GM10847 (cell line): Measurements from ENCODE around the gene EXOC2.

Experiments
- POLR2A ChIP-seq: IDR thresholded peaks from 2 replicates; pipeline ENCODE4 v1.6.1; 2011; ENCODE audit not compliant: insufficient read length; ENCODE audit errors: extremely low read depth

Gene EXOC2

DNA sequence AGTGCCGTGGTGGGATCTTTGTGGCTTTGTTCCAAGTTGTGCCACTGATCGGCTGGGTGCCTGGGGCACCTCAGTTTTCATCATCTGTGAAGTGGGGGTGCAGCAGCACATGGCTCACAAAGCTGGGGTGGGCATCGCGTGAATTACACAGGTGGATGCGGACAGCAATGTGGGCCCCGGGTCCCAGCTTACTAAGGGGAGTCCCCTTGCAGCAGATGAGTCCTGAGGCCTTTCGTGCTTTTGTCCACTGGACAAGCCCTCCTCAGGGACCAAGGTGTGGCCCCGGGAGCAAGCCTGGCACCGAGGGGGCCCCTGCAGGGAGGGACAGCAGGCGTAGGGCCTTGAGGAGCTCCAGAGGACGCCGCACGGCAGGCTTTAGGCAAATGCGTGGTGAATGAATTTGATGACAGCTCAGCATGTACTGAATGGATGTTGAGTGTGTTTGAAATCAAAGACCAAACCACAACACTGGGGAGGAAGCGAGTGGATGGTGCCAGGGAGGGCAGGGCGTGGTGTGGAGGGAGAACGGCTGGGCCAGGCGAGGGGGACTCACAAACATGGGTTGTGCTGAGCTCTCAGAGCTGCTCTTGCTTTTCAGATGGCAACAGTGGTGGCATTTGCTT lies 248.2 kb downstream of the EXOC2 start:
- no peak for TF ChIP-seq POLR2A

DNA sequence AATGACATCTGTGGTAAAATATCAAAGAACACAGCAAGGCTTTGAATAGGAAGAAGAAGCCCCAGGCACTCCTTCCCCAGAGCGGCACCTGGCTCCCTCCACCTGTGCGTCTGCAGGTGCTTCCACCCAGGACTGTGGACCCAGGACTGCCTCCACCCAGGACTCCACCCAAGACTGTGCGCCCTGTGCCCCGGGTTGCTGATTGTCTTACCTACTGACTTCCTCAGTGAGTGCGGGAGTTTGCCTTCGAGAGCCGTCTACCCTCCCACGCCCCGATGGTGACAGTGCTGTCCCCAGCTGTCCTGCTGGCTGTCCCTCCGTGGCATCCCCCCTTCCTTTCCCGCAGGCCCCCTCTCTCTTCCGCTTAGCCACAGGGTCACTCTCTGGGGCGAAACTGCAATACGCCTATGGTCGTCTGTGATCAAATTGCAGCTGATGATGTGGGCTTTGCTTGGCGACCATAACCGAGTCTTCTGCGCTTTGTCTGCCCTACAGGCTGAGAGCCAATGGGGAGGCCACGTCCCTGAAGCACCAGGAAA lies 249.2 kb downstream of the EXOC2 start:
- no peak for TF ChIP-seq POLR2A

DNA sequence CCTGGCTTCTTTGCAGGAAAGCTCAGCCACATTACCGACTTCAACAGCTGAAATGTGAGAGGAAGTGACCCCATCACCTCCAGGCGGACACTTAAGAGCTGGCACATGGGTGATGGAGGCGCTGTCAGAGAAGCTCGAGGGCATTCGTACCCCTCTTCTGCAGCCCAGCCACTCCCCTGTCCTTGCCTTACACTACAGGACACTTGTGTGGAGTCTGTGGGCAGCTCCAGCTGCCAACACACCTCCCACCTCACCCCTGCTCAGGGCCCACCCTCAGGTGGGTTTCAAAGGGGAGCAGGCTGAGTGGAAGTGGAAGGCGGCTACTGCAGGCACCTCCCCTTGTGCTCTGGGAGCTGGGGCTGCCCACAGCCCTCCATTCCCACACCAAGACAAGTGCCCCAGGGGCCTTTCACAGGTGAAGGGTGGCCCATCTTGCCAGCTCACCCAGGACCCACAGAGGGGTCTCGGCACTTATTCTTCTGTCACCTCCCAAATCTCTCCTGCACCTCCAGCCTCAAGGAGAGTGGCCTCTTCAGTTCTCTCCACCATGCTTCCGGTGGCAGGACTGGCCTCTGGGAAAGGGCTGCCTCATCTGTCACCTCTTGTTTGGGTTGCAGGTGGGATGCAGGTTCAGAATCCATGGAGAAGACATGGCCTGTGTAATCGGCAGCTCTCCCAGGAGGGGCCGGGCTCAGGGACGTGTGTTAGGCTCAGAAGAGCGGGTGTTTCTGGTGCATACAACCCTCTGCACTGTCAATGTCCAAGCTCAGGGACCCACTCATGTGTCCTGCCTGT lies 251.6 kb downstream of the EXOC2 start:
- no peak for TF ChIP-seq POLR2A

DNA sequence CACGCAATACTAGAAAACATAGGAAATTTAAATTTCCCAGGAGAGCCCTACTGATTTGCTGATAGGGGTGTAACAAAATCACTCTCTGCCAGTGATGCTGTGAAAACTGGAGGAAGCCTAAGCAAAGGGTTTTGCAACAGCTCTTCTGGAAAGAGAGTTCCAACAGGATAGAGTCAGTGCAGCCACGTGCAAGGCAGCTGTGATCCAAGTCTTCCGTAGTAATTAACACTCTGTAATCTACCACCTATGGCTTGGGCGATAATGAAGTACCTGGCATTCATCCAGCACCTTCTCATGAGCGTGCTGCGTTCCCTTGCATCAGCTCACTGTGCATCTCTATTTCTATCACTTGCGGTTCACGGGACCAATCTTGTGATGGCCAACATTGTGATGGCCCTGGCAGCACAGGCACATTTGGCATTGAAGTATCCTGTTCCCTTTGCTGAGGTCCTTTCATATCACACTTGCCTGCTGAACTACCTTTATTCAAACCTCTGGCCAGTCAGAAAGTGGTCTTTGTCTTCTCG lies 253.2 kb downstream of the EXOC2 start:
- no peak for TF ChIP-seq POLR2A

DNA sequence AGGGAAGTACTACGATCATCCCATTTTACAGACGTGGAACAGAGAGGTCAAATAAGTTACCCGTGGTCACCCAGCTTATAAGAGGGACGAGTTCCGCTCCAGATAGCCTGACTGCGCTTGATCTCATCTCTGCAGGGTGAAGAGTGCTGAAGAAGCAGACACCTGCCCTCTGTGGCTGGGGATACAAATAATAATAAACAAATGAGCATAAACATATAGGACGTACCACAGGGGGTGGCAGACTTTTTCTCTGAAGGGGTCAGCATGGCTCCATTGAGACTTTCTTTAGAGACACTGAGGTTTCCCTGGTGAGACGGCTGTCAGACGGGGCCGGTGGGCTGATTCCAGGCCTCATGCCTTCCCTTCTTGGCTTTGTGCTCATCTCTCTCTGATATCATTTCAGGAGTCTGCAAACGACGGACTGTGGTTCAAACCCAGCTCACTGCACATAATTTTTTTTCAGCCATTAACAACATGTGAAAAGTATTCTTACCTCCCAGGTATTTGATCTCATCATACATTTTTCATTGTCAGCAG lies 254.2 kb downstream of the EXOC2 start:
- TF ChIP-seq POLR2A: no peak

DNA sequence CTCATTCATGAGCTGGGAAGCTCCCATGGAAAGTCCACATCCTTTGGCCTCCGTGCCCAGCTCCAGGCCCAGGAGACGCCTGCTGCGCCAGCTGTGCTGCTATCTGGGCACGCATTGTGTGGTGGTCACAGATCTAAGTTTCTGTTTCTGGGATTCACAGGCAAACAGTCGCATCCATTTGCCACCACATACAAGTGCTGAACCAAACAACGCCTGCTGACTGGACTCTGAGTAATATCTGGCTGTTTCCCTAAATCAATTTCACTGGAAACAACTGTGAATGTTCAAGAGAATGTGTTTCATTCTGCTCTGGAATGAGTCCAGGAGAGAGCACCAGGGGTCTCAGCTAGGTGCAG lies 255.9 kb downstream of the EXOC2 start:
- no peak for TF ChIP-seq POLR2A

DNA sequence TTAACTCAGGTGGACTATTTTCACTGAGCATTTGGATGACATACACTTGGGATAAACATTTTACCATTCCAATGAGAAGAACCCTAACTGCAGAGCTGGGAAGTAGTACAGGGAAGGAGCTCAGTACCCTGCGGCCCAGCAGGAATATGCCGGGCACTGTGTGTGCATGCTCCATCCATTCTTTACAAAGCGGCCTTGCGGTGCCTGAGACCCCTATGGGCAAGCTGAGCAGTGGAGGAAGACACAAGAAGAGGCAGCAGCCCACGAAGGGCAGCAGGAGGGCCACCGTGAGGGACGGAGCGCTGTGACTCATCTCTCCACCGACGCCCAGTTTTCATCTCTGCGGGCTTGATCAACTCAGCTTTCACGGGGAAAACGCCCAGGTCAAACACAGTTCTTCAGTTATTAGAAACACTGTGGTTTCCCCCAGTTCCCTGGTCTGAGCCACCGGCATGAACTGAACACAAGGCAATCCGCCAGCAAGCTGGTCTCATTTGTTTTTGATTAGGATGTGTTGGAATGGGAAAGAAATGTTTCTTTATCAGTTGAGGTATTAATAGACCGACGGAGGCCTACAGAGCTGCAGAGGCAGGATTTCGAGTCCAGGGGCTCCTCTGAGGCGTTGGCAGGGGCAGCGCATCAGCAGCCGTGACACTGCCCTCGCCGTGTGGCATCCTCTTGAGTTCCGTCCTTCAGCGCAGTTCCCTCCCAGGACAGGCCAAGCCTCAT lies 256.5 kb downstream of the EXOC2 start:
- TF ChIP-seq POLR2A: no peak

DNA sequence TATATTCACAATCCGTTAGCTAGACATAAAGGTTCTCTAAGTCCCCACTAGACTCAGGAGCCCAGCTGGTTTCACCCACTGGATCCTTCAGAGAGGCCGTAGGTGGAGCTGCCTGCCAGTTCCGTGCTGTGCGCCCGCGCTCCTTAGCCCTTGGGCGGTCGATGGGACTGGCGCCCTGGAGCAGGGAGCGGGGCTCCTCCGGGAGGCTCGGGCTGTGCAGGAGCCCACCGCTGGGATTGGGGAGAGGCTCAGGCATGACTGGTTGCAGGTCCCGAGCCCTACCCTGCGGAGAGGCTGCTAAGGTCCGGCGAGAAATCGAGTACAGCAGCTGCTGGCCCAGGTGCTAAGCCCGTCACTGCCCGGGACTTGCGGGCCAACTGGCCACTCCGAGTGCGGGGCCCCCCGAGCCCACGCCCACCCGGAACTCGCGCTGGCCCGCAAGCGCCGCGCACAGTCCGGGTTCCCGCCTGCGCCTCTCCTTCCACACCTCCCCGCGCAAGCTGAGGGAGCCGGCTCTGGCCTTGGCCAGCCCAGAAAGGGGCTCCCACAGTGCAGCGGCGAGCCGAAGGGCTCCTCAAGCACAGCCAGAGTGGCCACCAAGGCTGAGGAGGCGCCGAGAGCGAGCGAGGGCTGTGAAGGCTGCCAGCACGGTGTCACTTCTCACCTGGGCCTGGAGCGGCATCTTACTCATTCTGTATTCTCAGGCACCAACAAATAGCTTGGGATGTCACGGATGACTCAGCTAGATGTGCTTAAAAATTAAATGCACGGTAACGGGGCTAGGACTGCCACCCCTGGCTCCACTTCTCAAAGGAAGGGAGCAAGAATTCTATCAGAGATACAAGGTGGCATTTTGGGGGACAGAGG lies 257.3 kb downstream of the EXOC2 start:
- TF ChIP-seq POLR2A: no peak
